Measurements from ENCODE around the gene LRP1-AS.

LRP1-AS gene

GRCh38 chr12:57146961-57147944 is at the start of gene LRP1-AS:
Gene LRP1-AS (minus strand): TSS chr12:57147619.
- peak; percentile 77 for DNase-seq (ENCODE audit: low read depth)

GRCh38 chr12:57196956-57197355 is 49.5 kb upstream of the LRP1-AS start:
- no peak for DNase-seq (ENCODE audit: low read depth)

- DNase-seq (ENCODE audit: low read depth): no peak
Observed at GRCh38 chr12:57196439-57196838, 49.0 kb upstream of the LRP1-AS start.

- DNase-seq (ENCODE audit: low read depth): no peak
Observed at GRCh38 chr12:57195611-57196371, 48.4 kb upstream of the LRP1-AS start.

GRCh38 chr12:57195186-57195585 is 47.8 kb upstream of the LRP1-AS start:
- no peak for DNase-seq (ENCODE audit: low read depth)

- DNase-seq (ENCODE audit: low read depth): no peak
Observed at GRCh38 chr12:57194253-57194652, 46.8 kb upstream of the LRP1-AS start.

- DNase-seq (ENCODE audit: low read depth): no peak
Observed at GRCh38 chr12:57193706-57194245, 46.4 kb upstream of the LRP1-AS start.

GRCh38 chr12:57192920-57193319 is 45.5 kb upstream of the LRP1-AS start:
- no peak for DNase-seq (ENCODE audit: low read depth)

GRCh38 chr12:57191410-57191809 is 44.0 kb upstream of the LRP1-AS start:
- no peak for DNase-seq (ENCODE audit: low read depth)

- no peak for DNase-seq (ENCODE audit: low read depth)
Observed at GRCh38 chr12:57190821-57191220, 43.4 kb upstream of the LRP1-AS start.

GRCh38 chr12:57190037-57190436 is 42.6 kb upstream of the LRP1-AS start:
- peak; percentile 33 for DNase-seq (ENCODE audit: low read depth)

GRCh38 chr12:57188090-57188425 is 40.6 kb upstream of the LRP1-AS start:
- DNase-seq (ENCODE audit: low read depth): no peak

- no peak for DNase-seq (ENCODE audit: low read depth)
Observed at GRCh38 chr12:57187222-57188089, 40.0 kb upstream of the LRP1-AS start.

- DNase-seq (ENCODE audit: low read depth): no peak
Observed at GRCh38 chr12:57185906-57186508, 38.6 kb upstream of the LRP1-AS start.

GRCh38 chr12:57185403-57185802 is 38.0 kb upstream of the LRP1-AS start:
- no peak for DNase-seq (ENCODE audit: low read depth)

- DNase-seq (ENCODE audit: low read depth): no peak
Observed at GRCh38 chr12:57183939-57184725, 36.7 kb upstream of the LRP1-AS start.

- DNase-seq (ENCODE audit: low read depth): peak; percentile 42
Observed at GRCh38 chr12:57182918-57183575, 35.6 kb upstream of the LRP1-AS start.

GRCh38 chr12:57181561-57182155 is 34.2 kb upstream of the LRP1-AS start:
- no peak for DNase-seq (ENCODE audit: low read depth)

GRCh38 chr12:57181072-57181471 is 33.7 kb upstream of the LRP1-AS start:
- no peak for DNase-seq (ENCODE audit: low read depth)
